Measurements from ENCODE around the gene MCTP1. TPM values are rescaled to one million over a fixed set of nuclear protein-coding genes. Genes with fewer than 3 reads are reported as not detected.

Gene MCTP1
- total RNA-seq, 1 experiment from 2014 or later: 5.6 TPM

DNA sequence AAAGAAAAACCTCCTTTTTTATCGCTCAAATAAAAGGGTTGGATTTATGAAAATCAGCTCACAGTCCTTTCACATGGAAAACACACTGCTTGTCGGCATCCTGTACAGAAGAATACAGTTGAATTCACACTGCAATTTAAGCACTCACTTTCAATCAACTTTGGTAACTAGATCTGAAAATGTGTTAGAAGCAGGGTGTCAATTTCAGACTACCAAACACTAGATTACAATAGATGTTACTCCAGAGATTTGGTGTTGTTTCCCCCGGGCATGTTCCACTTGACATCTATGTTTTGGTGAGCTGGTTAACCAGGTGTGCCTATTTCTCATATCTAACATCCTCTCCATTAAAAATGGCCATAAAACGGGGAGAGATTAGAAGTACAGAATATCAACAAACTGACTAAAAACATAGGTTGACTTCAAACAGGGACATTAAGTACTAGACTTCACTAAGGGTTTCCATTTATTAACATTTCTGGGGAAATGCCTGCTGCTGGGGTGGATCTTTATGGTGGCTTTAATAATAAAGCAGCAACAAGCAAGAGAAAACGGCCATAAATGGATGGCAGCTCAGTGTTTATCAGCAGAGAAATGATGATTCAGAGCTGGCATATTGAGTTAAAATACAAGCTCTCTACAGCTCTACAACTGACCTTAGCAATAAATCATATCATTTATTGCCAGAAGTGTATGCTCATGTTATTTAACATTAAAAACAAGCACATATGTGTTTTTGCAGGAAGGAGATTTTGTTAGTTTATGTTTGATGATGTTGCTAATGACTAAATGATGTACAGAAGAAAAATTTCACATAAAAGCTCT lies 507.6 kb downstream of the MCTP1 start (continued):
- TF ChIP-seq, protein P1, sequence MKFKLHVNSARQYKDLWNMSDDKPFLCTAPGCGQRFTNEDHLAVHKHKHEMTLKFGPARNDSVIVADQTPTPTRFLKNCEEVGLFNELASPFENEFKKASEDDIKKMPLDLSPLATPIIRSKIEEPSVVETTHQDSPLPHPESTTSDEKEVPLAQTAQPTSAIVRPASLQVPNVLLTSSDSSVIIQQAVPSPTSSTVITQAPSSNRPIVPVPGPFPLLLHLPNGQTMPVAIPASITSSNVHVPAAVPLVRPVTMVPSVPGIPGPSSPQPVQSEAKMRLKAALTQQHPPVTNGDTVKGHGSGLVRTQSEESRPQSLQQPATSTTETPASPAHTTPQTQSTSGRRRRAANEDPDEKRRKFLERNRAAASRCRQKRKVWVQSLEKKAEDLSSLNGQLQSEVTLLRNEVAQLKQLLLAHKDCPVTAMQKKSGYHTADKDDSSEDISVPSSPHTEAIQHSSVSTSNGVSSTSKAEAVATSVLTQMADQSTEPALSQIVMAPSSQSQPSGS (CRISPR knock-in tag; IDR thresholded peaks at IDR 0.05; ENCODE audit: borderline replicate concordance, low read depth): no peak

DNA sequence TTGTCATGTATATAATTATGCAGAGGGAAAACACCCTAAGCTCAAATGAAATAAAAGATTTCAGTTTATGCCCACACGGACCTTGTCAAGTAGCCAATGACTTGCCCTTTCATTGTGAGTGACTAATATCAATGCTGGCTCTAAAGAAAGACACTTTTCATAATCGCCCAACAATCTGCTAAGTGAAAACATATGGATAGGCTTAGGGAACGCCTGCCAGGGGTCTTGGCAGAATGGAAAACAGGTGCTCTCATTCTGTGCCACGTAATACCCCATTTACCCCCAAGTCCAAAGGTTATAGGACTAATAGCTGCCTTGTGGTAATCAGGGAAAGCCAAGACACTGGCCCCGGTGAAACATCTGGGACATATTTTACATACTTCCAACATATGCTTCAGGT lies 508.7 kb downstream of the MCTP1 start:
- ATAC-seq (no peak), DNase-seq (ENCODE audit: low spot score) (no peak)
- H3K4me3 Mint-ChIP-seq: no peak overlapping the region
- H3K27ac Mint-ChIP-seq: no peak overlapping the region
- CTCF ChIA-PET: no interaction called here
- 0 out of 2 replicates have a peak, but pooled peaks cover 3% of the 10 kb centered on the region for H3K36me3 Mint-ChIP-seq
- peaks cover 8% of the 10 kb centered on the region for H3K9me3 Mint-ChIP-seq
- H3K27me3 Mint-ChIP-seq (ENCODE audit: low read depth): no peaks in the 10 kb centered on the region
- no peak for TF ChIP-seq CREM (CRISPR knock-in tag; IDR thresholded peaks at IDR 0.05)
- no peak for TF ChIP-seq ZNF232 (CRISPR knock-in tag; IDR thresholded peaks at IDR 0.05)
- TF ChIP-seq, protein P2, sequence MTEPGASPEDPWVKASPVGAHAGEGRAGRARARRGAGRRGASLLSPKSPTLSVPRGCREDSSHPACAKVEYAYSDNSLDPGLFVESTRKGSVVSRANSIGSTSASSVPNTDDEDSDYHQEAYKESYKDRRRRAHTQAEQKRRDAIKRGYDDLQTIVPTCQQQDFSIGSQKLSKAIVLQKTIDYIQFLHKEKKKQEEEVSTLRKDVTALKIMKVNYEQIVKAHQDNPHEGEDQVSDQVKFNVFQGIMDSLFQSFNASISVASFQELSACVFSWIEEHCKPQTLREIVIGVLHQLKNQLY (CRISPR knock-in tag; IDR thresholded peaks at IDR 0.05): no peak
- H3K4me1 Mint-ChIP-seq: peaks cover 13% of the 10 kb centered on the region
- POLR2A ChIA-PET: no interaction called here

DNA sequence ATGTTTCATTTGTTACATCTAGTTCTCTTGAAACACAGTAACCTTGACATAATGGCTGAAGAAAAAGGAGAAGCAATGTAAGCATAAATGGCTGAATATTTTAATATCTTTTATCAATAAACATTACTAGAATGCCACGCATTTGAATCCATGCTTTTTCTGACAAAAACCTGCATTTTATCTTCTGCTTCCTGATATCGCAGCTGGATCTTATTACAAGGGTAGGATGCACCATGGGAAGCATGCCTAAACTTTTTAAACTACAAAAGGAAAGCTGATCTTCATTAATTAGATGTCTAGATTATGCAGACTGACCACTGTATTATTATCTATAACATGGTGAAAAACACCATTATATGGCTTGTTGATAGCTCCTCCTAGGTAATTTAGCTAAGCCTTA lies 509.8 kb downstream of the MCTP1 start:
- H3K4me1 Mint-ChIP-seq: peaks cover 13% of the 10 kb centered on the region
- ATAC-seq (no peak), DNase-seq (ENCODE audit: low spot score) (no peak)
- CTCF ChIA-PET: interaction anchor here (0.6 to 0.9 kb wide), 2 partner anchors 16 to 37 kb away, joined by 3 to 4 read pairs; no protein-coding TSS in a partner anchor
- no peaks in the 10 kb centered on the region for H3K27me3 Mint-ChIP-seq (ENCODE audit: low read depth)
- H3K9me3 Mint-ChIP-seq: peaks cover 8% of the 10 kb centered on the region
- POLR2A ChIA-PET: no interaction called here
- no peak overlapping the region for H3K27ac Mint-ChIP-seq
- 0 out of 2 replicates have a peak, but pooled peaks cover 3% of the 10 kb centered on the region for H3K36me3 Mint-ChIP-seq
- H3K4me3 Mint-ChIP-seq: no peak overlapping the region
- TF ChIP-seq, protein P3, sequence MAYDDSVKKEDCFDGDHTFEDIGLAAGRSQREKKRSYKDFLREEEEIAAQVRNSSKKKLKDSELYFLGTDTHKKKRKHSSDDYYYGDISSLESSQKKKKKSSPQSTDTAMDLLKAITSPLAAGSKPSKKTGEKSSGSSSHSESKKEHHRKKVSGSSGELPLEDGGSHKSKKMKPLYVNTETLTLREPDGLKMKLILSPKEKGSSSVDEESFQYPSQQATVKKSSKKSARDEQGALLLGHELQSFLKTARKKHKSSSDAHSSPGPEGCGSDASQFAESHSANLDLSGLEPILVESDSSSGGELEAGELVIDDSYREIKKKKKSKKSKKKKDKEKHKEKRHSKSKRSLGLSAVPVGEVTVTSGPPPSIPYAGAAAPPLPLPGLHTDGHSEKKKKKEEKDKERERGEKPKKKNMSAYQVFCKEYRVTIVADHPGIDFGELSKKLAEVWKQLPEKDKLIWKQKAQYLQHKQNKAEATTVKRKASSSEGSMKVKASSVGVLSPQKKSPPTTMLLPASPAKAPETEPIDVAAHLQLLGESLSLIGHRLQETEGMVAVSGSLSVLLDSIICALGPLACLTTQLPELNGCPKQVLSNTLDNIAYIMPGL (CRISPR knock-in tag; IDR thresholded peaks at IDR 0.05): no peak
- TF ChIP-seq, protein P4, sequence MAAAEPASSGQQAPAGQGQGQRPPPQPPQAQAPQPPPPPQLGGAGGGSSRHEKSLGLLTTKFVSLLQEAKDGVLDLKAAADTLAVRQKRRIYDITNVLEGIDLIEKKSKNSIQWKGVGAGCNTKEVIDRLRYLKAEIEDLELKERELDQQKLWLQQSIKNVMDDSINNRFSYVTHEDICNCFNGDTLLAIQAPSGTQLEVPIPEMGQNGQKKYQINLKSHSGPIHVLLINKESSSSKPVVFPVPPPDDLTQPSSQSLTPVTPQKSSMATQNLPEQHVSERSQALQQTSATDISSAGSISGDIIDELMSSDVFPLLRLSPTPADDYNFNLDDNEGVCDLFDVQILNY (CRISPR knock-in tag; IDR thresholded peaks at IDR 0.05): no peak
- TF ChIP-seq, protein P5, sequence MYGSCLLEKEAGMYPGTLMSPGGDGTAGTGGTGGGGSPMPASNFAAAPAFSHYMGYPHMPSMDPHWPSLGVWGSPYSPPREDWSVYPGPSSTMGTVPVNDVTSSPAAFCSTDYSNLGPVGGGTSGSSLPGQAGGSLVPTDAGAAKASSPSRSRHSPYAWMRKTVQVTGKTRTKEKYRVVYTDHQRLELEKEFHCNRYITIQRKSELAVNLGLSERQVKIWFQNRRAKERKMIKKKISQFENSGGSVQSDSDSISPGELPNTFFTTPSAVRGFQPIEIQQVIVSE (CRISPR knock-in tag; IDR thresholded peaks at IDR 0.05; ENCODE audit: borderline replicate concordance): no peak
- TF ChIP-seq ZNF232 (CRISPR knock-in tag; IDR thresholded peaks at IDR 0.05) (no peak), NFATC4 (CRISPR knock-in tag; IDR thresholded peaks at IDR 0.05) (no peak), ZNF423 (CRISPR knock-in tag; IDR thresholded peaks at IDR 0.05) (no peak), SP1 (CRISPR knock-in tag; conservative IDR thresholded peaks at IDR 0.05) (no peak), CBFB (CRISPR knock-in tag; IDR thresholded peaks at IDR 0.05; ENCODE audit: low read depth) (no peak), ZNF396 (CRISPR knock-in tag; IDR thresholded peaks at IDR 0.05; ENCODE audit: borderline replicate concordance) (no peak), KAT7 (CRISPR knock-in tag; IDR thresholded peaks at IDR 0.05; ENCODE audit: borderline replicate concordance) (no peak), CREM (CRISPR knock-in tag; IDR thresholded peaks at IDR 0.05) (no peak)
- TF ChIP-seq, protein P6, sequence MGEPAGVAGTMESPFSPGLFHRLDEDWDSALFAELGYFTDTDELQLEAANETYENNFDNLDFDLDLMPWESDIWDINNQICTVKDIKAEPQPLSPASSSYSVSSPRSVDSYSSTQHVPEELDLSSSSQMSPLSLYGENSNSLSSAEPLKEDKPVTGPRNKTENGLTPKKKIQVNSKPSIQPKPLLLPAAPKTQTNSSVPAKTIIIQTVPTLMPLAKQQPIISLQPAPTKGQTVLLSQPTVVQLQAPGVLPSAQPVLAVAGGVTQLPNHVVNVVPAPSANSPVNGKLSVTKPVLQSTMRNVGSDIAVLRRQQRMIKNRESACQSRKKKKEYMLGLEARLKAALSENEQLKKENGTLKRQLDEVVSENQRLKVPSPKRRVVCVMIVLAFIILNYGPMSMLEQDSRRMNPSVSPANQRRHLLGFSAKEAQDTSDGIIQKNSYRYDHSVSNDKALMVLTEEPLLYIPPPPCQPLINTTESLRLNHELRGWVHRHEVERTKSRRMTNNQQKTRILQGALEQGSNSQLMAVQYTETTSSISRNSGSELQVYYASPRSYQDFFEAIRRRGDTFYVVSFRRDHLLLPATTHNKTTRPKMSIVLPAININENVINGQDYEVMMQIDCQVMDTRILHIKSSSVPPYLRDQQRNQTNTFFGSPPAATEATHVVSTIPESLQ (CRISPR knock-in tag; IDR thresholded peaks at IDR 0.05): no peak

Data from WTC11 (cell line).